Fibroblast of skin of right quadriceps (primary cell): ENCODE measurements around the gene PXMP4.
A peak's percentile ranks its signal among the peaks of the same experiment; 100 is the strongest.

Source experiments
- DNase-seq: peaks from one replicate; pipeline ENCODE4 v3.0.0-alpha.2; 2013

The PXMP4 gene

GRCh38 chr20:33653218-33653899, 66.8 kb downstream of the PXMP4 start:
- peak; percentile 58 for DNase-seq
